AG09319 (cell line): Measurements from ENCODE around the gene SIAH1.
"Not testable (repeated sequence)": the region's sequence is repeated elsewhere in the genome, so short reads cannot be mapped to it uniquely, and the experiment has no call there.

Source experiments
- DNase-seq: peaks from one replicate; pipeline ENCODE4 v3.0.0-alpha.2; 2010; ENCODE audit warnings: low read depth; ENCODE audit errors: extremely low read depth
- CTCF ChIP-seq: IDR thresholded peaks from 2 replicates; pipeline ENCODE4 v1.5.1; 2011; ENCODE audit warnings: low read depth, mild to moderate bottlenecking, inconsistent platforms, low read length, moderate library complexity

SIAH1 gene

GRCh38 chr16:48408688-48409087 lies 23.5 kb upstream of the SIAH1 start:
- no peak for TF ChIP-seq CTCF
- DNase-seq, result no peak

- no peak for TF ChIP-seq CTCF
- no peak for DNase-seq
Observed at GRCh38 chr16:48405907-48406306, 20.7 kb upstream of the SIAH1 start.

- DNase-seq, result no peak
- TF ChIP-seq CTCF, result no peak
Observed at GRCh38 chr16:48405153-48405552, 19.9 kb upstream of the SIAH1 start.

- not testable (repeated sequence) for DNase-seq
Observed at GRCh38 chr16:48402547-48402946, 17.3 kb upstream of the SIAH1 start.

GRCh38 chr16:48395375-48395774 lies 10.2 kb upstream of the SIAH1 start:
- TF ChIP-seq CTCF, result no peak
- no peak for DNase-seq

- no peak for TF ChIP-seq CTCF
- no peak for DNase-seq
Observed at GRCh38 chr16:48394355-48394703, 9.1 kb upstream of the SIAH1 start.

GRCh38 chr16:48393485-48394354 lies 8.5 kb upstream of the SIAH1 start:
- TF ChIP-seq CTCF, result no peak
- no peak for DNase-seq

GRCh38 chr16:48392407-48392806 lies 7.2 kb upstream of the SIAH1 start:
- DNase-seq, result no peak
- TF ChIP-seq CTCF, result no peak
